Mesendoderm (in vitro differentiated cells): Measurements from ENCODE around the gene MEST. TPM values are rescaled to one million over a fixed set of nuclear protein-coding genes. Genes with fewer than 3 reads are reported as not detected.

Source experiments
- DNase-seq: peaks from one replicate; pipeline ENCODE4 v3.0.0; 2013
- H2AK5ac ChIP-seq: 2 replicates; pipeline ENCODE4 v1.6.1; 2013; ENCODE audit warnings: low read length, inconsistent platforms
- H2BK120ac ChIP-seq: 2 replicates; pipeline ENCODE4 v1.6.1; 2013; ENCODE audit warnings: low read depth, mild to moderate bottlenecking, low read length, moderate library complexity, mixed read lengths
- H2BK15ac ChIP-seq: replicated peaks from 2 replicates; pipeline ENCODE4 v1.6.1; 2013; ENCODE audit warnings: low read depth, mild to moderate bottlenecking, moderate library complexity
- H2BK5ac ChIP-seq: 2 replicates; pipeline ENCODE4 v1.6.1; 2013; ENCODE audit warnings: low read length, inconsistent platforms
- H3K18ac ChIP-seq: 2 replicates; pipeline ENCODE4 v1.6.1; 2013; ENCODE audit warnings: mild to moderate bottlenecking, low read length, mixed read lengths
- H3K23ac ChIP-seq: one replicate; pipeline ENCODE4 v1.6.1; 2013; ENCODE audit warnings: low read length
- H3K27ac ChIP-seq: 2 replicates; pipeline ENCODE4 v1.5.1; 2013; ENCODE audit warnings: low read depth, mild to moderate bottlenecking, inconsistent platforms, low read length, moderate library complexity
- H3K27me3 ChIP-seq: 2 replicates; pipeline ENCODE4 v1.6.1; 2013; ENCODE audit warnings: low read length, control low read depth, mild to moderate bottlenecking, inconsistent platforms; ENCODE audit not compliant: insufficient read depth, poor library complexity
- H3K36me3 ChIP-seq: 2 replicates; pipeline ENCODE4 v1.6.1; 2013; ENCODE audit warnings: low read length, inconsistent platforms; ENCODE audit not compliant: control insufficient read depth, insufficient read depth
- H3K4ac ChIP-seq: one replicate; pipeline ENCODE4 v1.6.1; 2013; ENCODE audit warnings: low read depth, mild to moderate bottlenecking, low read length, moderate library complexity
- H3K4me1 ChIP-seq: 2 replicates; pipeline ENCODE4 v1.6.1; 2013; ENCODE audit warnings: low read depth, low read length, inconsistent platforms; ENCODE audit not compliant: control insufficient read depth
- H3K4me2 ChIP-seq: 2 replicates; pipeline ENCODE4 v1.6.1; 2013; ENCODE audit warnings: low read length
- H3K4me3 ChIP-seq: 2 replicates; pipeline ENCODE4 v1.5.1; 2013; ENCODE audit warnings: mild to moderate bottlenecking, low read length
- H3K56ac ChIP-seq: one replicate; pipeline ENCODE4 v1.6.1; 2013; ENCODE audit warnings: low read length
- H3K79me1 ChIP-seq: 2 replicates; pipeline ENCODE4 v1.6.1; 2013; ENCODE audit warnings: low read length, inconsistent platforms
- H3K79me2 ChIP-seq: 2 replicates; pipeline ENCODE4 v1.6.1; 2013; ENCODE audit warnings: mild to moderate bottlenecking, low read length; ENCODE audit not compliant: control insufficient read depth, insufficient read depth
- H3K9ac ChIP-seq: 2 replicates; pipeline ENCODE4 v1.6.1; 2013; ENCODE audit warnings: low read length, inconsistent platforms
- H4K5ac ChIP-seq: one replicate; pipeline ENCODE4 v1.6.1; 2013; ENCODE audit warnings: low read length
- H4K8ac ChIP-seq: one replicate; pipeline ENCODE4 v1.6.1; 2013; ENCODE audit warnings: low read depth, mild to moderate bottlenecking, control low read depth, low read length, moderate library complexity
- WGBS: extraction: QIAGEN DNeasy Blood & Tissue Kit; methylation state at CpG from one replicate; pipeline ENCODE4 v1.1.7; 2013; ENCODE audit warnings: low lambda C conversion rate, missing lambda C conversion rate; ENCODE audit not compliant: insufficient coverage; ENCODE audit errors: extremely low coverage; 5-methylcytosine and 5-hydroxymethylcytosine counted together
- small RNA-seq: library from polyadenylated mRNA; stranded (forward); fragments of <200 nt; extraction: miRNeasy Mini kit (QIAGEN cat#:217004); gene quantifications from one replicate; pipeline ENCODE3, GENCODE V24; 2013; ENCODE audit not compliant: insufficient read depth

Gene MEST

DNA sequence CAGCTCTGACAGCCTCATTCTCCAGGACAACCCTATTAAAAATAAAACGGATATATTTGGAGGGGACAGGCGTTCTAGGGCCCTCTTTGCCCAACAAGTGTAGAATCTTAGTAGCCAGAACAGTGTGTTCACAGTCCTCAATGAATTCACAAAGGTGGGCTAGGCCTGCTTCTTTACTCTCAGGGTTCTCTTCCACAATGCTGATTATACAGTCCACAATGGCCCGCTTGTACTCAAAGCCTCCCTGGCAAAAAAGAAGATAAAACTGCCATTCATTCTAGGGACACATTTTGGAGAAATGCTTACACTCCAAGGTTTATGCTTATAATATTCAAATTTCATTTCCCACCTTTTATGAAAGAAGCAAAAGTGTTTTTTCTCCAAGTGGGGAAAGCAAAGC, 62.6 kb downstream of the MEST start:
- H3K4me3 ChIP-seq = no peak overlapping the region

More for the DNA sequence above, 62.6 kb downstream of the MEST start:
- H3K36me3 ChIP-seq = no peaks in the 10 kb centered on the region
- no peak overlapping the region for H3K27ac ChIP-seq
- H3K23ac ChIP-seq = no peak overlapping the region
- no peak overlapping the region for H2AK5ac ChIP-seq
- H3K27me3 ChIP-seq = no peaks in the 10 kb centered on the region
- no peak overlapping the region for H3K56ac ChIP-seq
- H3K4ac ChIP-seq = no peak overlapping the region
- H3K79me1 ChIP-seq = no peaks in the 10 kb centered on the region
- no peak overlapping the region for H2BK5ac ChIP-seq
- no peak overlapping the region for H2BK15ac ChIP-seq
- H4K5ac ChIP-seq = no peak overlapping the region
- H3K18ac ChIP-seq = no peak overlapping the region
- no peak overlapping the region for H2BK120ac ChIP-seq
- no peak overlapping the region for H3K9ac ChIP-seq
- no peak for DNase-seq
- no CpG with 5 or more reads among the region's 3 CpGs for WGBS
- H4K8ac ChIP-seq = no peak overlapping the region
- H3K4me2 ChIP-seq = no peak overlapping the region
- no peaks in the 10 kb centered on the region for H3K4me1 ChIP-seq
- H3K79me2 ChIP-seq = no peaks in the 10 kb centered on the region

Small RNA genes lying within 50 kb of the gene (small RNA-seq; reads per million reads assigned to genes)
- gene MIR335 (not detected), gene RF02148 (not detected), gene RF02149 (not detected), gene RF02150 (not detected)
